22Rv1 (cell line): Measurements from ENCODE around the gene SLC31A1.
A peak's percentile ranks its signal among the peaks of the same experiment; 100 is the strongest.

Experiments
- H3K27ac ChIP-seq: fragments of 450-650 bp; 2 replicates; pipeline ENCODE4 v1.5.1; 2017
- ZFX ChIP-seq: fragments of 450-650 bp; IDR thresholded peaks from 2 replicates; pipeline ENCODE4 v1.6.1; 2017; ENCODE audit warnings: antibody characterized with exemption, borderline replicate concordance
- TF ChIP-seq, protein P1 (sequence below): fragments of 450-650 bp; IDR thresholded peaks from 2 replicates; pipeline ENCODE4 v1.5.1; 2017; ENCODE audit warnings: mild to moderate bottlenecking

Gene SLC31A1

DNA sequence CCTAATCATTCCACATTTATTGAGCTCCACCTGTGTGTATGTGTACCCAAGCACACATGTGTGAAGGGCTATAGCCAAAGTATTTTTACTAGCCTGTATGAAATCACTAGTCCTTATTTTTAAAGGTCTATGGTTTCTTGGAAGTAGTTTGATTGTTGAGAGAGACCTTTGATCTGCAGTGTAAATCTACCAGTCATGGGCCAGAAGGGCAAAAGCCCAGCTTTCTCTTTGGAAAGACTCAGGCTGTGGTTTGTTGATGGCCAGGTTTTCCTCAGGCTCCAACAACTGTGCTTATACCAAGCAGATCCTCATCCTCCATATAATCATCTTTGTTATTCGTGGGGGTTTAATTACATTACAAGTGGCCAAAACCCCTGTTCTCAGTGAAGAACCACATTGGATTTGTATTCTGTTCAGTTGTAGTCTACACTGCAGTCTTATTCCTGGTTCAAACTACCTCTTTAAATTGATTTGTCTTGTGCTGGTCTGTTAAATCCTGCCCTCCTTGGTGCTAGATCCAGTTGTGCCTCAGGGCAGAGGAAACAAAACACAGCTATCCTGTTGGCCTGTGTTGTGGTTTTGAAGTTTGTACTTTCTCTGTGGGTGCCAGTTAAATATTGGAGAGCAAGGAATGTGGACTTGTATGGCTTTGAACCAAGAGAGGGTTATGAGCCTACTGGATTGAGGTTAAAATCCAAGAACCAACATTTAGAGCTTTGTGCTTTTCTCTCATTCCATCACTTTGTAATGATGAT is 40.8 kb downstream of the SLC31A1 start:
- peak overlapping the region; percentile 41 for H3K27ac ChIP-seq
- TF ChIP-seq ZFX, result no peak
- TF ChIP-seq, protein P1, sequence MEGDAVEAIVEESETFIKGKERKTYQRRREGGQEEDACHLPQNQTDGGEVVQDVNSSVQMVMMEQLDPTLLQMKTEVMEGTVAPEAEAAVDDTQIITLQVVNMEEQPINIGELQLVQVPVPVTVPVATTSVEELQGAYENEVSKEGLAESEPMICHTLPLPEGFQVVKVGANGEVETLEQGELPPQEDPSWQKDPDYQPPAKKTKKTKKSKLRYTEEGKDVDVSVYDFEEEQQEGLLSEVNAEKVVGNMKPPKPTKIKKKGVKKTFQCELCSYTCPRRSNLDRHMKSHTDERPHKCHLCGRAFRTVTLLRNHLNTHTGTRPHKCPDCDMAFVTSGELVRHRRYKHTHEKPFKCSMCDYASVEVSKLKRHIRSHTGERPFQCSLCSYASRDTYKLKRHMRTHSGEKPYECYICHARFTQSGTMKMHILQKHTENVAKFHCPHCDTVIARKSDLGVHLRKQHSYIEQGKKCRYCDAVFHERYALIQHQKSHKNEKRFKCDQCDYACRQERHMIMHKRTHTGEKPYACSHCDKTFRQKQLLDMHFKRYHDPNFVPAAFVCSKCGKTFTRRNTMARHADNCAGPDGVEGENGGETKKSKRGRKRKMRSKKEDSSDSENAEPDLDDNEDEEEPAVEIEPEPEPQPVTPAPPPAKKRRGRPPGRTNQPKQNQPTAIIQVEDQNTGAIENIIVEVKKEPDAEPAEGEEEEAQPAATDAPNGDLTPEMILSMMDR, result no peak

DNA sequence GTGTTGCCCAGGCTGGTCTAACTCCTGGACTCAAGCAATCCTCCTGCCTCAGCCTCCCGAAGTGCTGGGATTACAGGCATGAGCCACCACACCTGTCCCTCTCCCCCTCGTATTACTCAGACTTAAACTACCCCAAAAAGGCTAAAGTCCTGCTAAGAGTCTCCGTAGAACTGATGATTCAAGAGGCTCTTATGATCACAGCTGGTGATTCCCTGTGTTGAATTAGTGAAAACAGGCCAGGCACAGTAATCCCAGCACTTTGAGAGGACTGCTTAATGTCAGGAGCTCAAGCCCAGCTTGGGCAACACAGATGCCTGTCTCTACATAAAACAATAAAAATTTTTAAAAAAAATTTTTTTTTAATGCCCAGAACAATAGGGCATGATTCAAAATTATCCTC is 44.8 kb downstream of the SLC31A1 start:
- TF ChIP-seq, protein P1, result no peak
- TF ChIP-seq ZFX, result no peak

DNA sequence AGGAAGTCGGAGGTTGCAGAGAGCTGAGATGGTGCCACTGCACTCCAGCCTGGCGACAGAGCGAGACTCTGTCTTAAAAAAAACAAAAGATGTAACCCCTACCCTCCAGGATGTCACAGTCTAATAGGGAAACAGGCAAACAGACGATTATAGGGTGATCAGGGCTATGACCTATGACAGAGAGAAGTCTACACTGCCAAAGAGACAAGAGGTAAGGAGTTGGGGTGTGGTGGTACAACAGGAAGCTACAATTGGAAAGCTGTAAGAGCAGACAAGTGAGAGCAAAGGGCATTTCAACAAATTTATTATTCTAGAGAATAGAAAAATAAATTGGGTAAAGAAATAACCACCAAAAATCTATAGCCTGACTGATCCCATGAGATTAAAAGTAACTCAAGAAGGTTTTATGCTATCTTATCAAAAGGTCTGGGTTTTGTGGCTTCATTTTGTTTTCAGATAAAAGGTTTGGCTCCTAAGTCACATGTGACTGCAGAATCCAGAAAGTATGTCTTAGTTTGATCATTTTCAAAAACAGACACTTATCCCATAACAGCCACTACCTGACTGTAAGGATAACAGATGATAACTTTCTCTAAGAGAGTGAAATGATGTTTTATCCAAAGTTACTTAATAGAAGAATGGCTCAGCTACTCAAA is 46.7 kb downstream of the SLC31A1 start:
- no peak for TF ChIP-seq ZFX
- TF ChIP-seq, protein P1, result no peak
- H3K27ac ChIP-seq, result no peak overlapping the region

More for the DNA sequence above, 44.8 kb downstream of the SLC31A1 start:
- H3K27ac ChIP-seq, result no peak overlapping the region

DNA sequence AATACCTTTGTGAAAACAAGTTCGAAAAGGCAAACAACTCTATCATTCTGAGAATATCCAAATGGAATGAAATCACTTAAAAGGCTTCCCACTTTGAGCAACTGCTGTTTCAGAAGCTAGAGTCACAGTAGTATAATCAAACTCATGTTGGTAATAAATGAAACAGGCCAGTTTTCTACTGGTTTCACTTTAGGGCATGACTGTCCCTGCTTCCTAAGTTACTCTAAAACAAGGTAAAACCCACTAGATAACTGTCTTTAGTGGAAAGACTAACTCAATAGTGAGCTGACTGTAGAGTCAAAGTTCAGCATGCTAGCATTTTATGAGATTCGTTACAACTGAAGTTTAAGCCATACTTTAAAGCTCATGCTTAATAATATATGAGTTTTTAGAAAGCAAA is 48.0 kb downstream of the SLC31A1 start:
- H3K27ac ChIP-seq, result no peak overlapping the region
- TF ChIP-seq ZFX, result no peak
- TF ChIP-seq, protein P1, result no peak

DNA sequence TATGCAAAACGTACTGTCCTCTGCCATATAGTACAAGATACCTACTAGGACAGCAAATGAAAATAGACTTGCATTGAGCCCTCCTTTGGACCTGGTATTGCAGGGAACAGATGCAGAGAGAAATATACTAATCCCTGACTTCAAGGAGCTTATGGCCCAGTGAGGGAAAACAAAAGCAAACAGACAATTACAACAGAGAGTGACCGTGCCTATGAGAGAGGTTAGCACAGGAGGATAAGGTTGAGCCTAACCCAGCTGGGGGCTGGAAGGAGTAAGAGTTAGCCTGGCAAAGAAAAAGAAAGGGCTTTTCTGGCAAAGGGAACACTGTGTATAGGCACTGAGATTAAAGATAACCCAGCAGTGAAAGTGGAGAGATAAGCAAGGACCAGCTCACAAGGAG is 48.5 kb downstream of the SLC31A1 start:
- no peak overlapping the region for H3K27ac ChIP-seq
- TF ChIP-seq ZFX, result no peak
- TF ChIP-seq, protein P1, result no peak

DNA sequence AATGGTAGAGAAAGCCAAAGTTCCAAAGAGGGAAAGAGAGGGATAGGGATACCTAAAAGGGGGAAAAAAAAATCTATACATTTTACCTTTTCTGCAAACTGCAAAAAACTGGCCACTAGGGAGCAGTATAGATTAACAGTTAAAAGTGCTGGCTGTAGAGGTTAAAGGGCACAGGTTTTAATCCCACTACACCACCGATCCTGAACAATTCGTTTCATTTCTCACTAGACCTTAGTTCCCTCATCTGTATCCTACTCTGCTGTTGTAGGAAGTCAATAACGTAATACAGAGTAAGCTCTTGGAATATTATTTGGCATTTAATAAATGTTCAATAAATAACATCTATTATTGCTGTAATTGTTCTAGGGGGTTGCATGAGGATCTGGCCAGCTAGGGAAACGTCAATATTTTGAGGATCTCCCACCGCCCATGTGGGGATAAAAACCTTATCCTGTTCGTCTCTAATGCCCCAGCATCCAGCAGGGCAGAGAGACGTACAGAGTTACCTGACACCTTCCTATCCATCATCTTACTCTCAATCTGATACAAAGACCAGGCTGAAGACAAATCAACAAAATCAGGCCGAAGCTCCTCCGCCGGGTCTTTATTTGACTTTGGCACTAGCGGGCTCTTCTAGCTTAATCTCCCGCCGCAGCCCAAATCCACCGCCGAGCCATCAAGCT is 53.3 kb downstream of the SLC31A1 start:
- peak overlapping the region; percentile 73 for H3K27ac ChIP-seq
- TF ChIP-seq ZFX, result no peak
- TF ChIP-seq, protein P1, result peak; percentile 86
